Trophoblast cell (in vitro differentiated cells and primary cell): ENCODE results near the gene KIF20A.
"Not testable (repeated sequence)": the region's sequence is repeated elsewhere in the genome, so short reads cannot be mapped to it uniquely, and the experiment has no call there.

Source experiments
- DNase-seq, 2 donors: peaks; one replicate each; pipeline ENCODE4 v3.0.0-alpha.2; 2016
- H2AFZ ChIP-seq: 2 replicates; pipeline ENCODE4 v1.6.1; 2013; ENCODE audit warnings: low read length, moderate library complexity, mild to moderate bottlenecking; ENCODE audit not compliant: insufficient read depth, poor library complexity
- H2AK5ac ChIP-seq: 2 replicates; pipeline ENCODE4 v1.6.1; 2013; ENCODE audit warnings: mild to moderate bottlenecking, low read length
- H2BK120ac ChIP-seq: 2 replicates; pipeline ENCODE4 v1.6.1; 2013; ENCODE audit warnings: low read length, mild to moderate bottlenecking, moderate library complexity; ENCODE audit not compliant: insufficient read depth, poor library complexity
- H2BK12ac ChIP-seq: 2 replicates; pipeline ENCODE4 v1.6.1; 2013; ENCODE audit warnings: mild to moderate bottlenecking, low read length, moderate library complexity
- H2BK5ac ChIP-seq: 2 replicates; pipeline ENCODE4 v1.6.1; 2013; ENCODE audit warnings: low read length, low read depth, moderate library complexity, mild to moderate bottlenecking; ENCODE audit not compliant: poor library complexity
- H3K14ac ChIP-seq: 2 replicates; pipeline ENCODE4 v1.6.1; 2013; ENCODE audit warnings: mild to moderate bottlenecking, low read length
- H3K18ac ChIP-seq: 2 replicates; pipeline ENCODE4 v1.6.1; 2013; ENCODE audit warnings: mild to moderate bottlenecking, low read length
- H3K23ac ChIP-seq: 2 replicates; pipeline ENCODE4 v1.6.1; 2013; ENCODE audit warnings: low read length
- H3K27ac ChIP-seq: 2 replicates; pipeline ENCODE4 v1.5.1; 2013; ENCODE audit warnings: low read depth, mild to moderate bottlenecking, inconsistent platforms, low read length, moderate library complexity
- H3K27me3 ChIP-seq: 2 replicates; pipeline ENCODE4 v1.6.1; 2013; ENCODE audit warnings: inconsistent platforms, mild to moderate bottlenecking, low read length, moderate library complexity; ENCODE audit not compliant: insufficient read depth
- H3K36me3 ChIP-seq, 2 experiments: 1 replicate in 1 of 2; 2 replicates in 1 of 2; pipeline ENCODE4 v1.6.1; 2013; ENCODE audit warnings: low read length in 2 of 2, mild to moderate bottlenecking in 2 of 2, moderate library complexity in 1 of 2; ENCODE audit not compliant: insufficient read depth in 2 of 2, control insufficient read depth in 1 of 2
- H3K4ac ChIP-seq: 2 replicates; pipeline ENCODE4 v1.6.1; 2013; ENCODE audit warnings: low read depth, mild to moderate bottlenecking, low read length, moderate library complexity
- H3K4me1 ChIP-seq, 2 experiments: 1 replicate in 1 of 2; 2 replicates in 1 of 2; pipeline ENCODE4 v1.6.1; 2013; ENCODE audit warnings: low read length in 2 of 2, mild to moderate bottlenecking in 2 of 2, moderate library complexity in 1 of 2; ENCODE audit not compliant: insufficient read depth in 2 of 2, control insufficient read depth in 1 of 2
- H3K4me2 ChIP-seq: 2 replicates; pipeline ENCODE4 v1.6.1; 2013; ENCODE audit warnings: inconsistent platforms, mild to moderate bottlenecking, low read length, moderate library complexity
- H3K4me3 ChIP-seq: 2 replicates; pipeline ENCODE4 v1.5.1; 2013; ENCODE audit warnings: mild to moderate bottlenecking, low read depth, low read length, inconsistent platforms
- H3K79me1 ChIP-seq: one replicate; pipeline ENCODE4 v1.6.1; 2013; ENCODE audit warnings: low read length
- H3K79me2 ChIP-seq: 2 replicates; pipeline ENCODE4 v1.6.1; 2013; ENCODE audit warnings: low read length, mild to moderate bottlenecking; ENCODE audit not compliant: control insufficient read depth, insufficient read depth, poor library complexity
- H3K9ac ChIP-seq: 2 replicates; pipeline ENCODE4 v1.6.1; 2013; ENCODE audit warnings: mild to moderate bottlenecking, low read length
- H3K9me3 ChIP-seq: 2 replicates; pipeline ENCODE4 v1.6.1; 2013; ENCODE audit warnings: low read depth, mild to moderate bottlenecking, control low read depth, inconsistent platforms, low read length; ENCODE audit not compliant: insufficient read depth
- H4K12ac ChIP-seq: 2 replicates; pipeline ENCODE4 v1.6.1; 2013; ENCODE audit warnings: low read depth, mild to moderate bottlenecking, low read length, moderate library complexity
- H4K8ac ChIP-seq: 2 replicates; pipeline ENCODE4 v1.6.1; 2013; ENCODE audit warnings: low read depth, mild to moderate bottlenecking, low read length, moderate library complexity
- H4K91ac ChIP-seq: one replicate; pipeline ENCODE4 v1.6.1; 2013; ENCODE audit warnings: low read depth, mild to moderate bottlenecking, low read length, moderate library complexity
- WGBS: extraction: QIAGEN DNeasy Blood & Tissue Kit; methylation state at CpG from one replicate; pipeline ENCODE4 v1.1.7; 2013; ENCODE audit warnings: missing lambda C conversion rate; ENCODE audit not compliant: insufficient read length, insufficient coverage; ENCODE audit errors: extremely low coverage; 5-methylcytosine and 5-hydroxymethylcytosine counted together

KIF20A gene

GRCh38 chr5:138149530-138149929 is 29.4 kb upstream of the KIF20A start:
- Histone ChIP-seq H2BK120ac (no peak overlapping the region), H3K27me3 (no peaks in the 10 kb centered on the region), H2AFZ (no peak overlapping the region), H2AK5ac (no peak overlapping the region), H3K9me3 (no peaks in the 10 kb centered on the region), H3K18ac (no peak overlapping the region), H3K9ac (no peak overlapping the region), H4K12ac (no peak overlapping the region), H3K36me3 (no peaks in the 10 kb centered on the region), H2BK5ac (no peak overlapping the region), H3K4me1 (no peaks in the 10 kb centered on the region), H3K14ac (no peak overlapping the region), H3K4ac (no peak overlapping the region), H3K4me3 (no peak overlapping the region), H2BK12ac (no peak overlapping the region), H3K23ac (no peak overlapping the region), H4K8ac (no peak overlapping the region), H3K4me2 (no peak overlapping the region), H3K79me2 (no peaks in the 10 kb centered on the region), H3K79me1 (no peaks in the 10 kb centered on the region), H3K27ac (no peak overlapping the region), H4K91ac (no peak overlapping the region)
- WGBS = no CpG with 5 or more reads among the region's 3 CpGs
- DNase-seq = no peak

GRCh38 chr5:138155977-138156376 is 22.9 kb upstream of the KIF20A start:
- not testable (repeated sequence) for H3K23ac ChIP-seq, H2BK5ac ChIP-seq, H3K27me3 ChIP-seq, H3K9ac ChIP-seq, H4K8ac ChIP-seq, H3K27ac ChIP-seq, H3K9me3 ChIP-seq, H3K18ac ChIP-seq, H3K4me1 ChIP-seq, H4K91ac ChIP-seq, H2AK5ac ChIP-seq, H3K4me3 ChIP-seq, H3K4me2 ChIP-seq, H2BK120ac ChIP-seq, H2AFZ ChIP-seq, H3K79me1 ChIP-seq, H2BK12ac ChIP-seq, H3K4ac ChIP-seq, H3K79me2 ChIP-seq, H3K14ac ChIP-seq, H4K12ac ChIP-seq, DNase-seq
- no CpG with 5 or more reads among the region's 9 CpGs for WGBS
- H3K36me3 ChIP-seq = peaks cover 11 to 33% of the 10 kb centered on the region in 2 experiments

GRCh38 chr5:138157626-138158025 is 21.3 kb upstream of the KIF20A start:
- H3K27ac ChIP-seq = no peak overlapping the region
- no peak overlapping the region for H3K4me2 ChIP-seq
- H3K9ac ChIP-seq = no peak overlapping the region
- no peaks in the 10 kb centered on the region for H3K79me2 ChIP-seq
- H2AK5ac ChIP-seq = no peak overlapping the region
- no peaks in the 10 kb centered on the region for H3K9me3 ChIP-seq
- no peak overlapping the region for H4K91ac ChIP-seq
- H2AFZ ChIP-seq = no peak overlapping the region
- H3K36me3 ChIP-seq = peaks cover 17 to 49% of the 10 kb centered on the region in 2 experiments
- no peaks in the 10 kb centered on the region for H3K4me1 ChIP-seq
- no peak for DNase-seq
- H2BK5ac ChIP-seq = no peak overlapping the region
- no peak overlapping the region for H4K8ac ChIP-seq
- H2BK120ac ChIP-seq = no peak overlapping the region
- no CpG with 5 or more reads among the region's 1 CpG for WGBS
- H3K14ac ChIP-seq = no peak overlapping the region
- no peaks in the 10 kb centered on the region for H3K27me3 ChIP-seq
- H3K79me1 ChIP-seq = no peaks in the 10 kb centered on the region
- no peak overlapping the region for H4K12ac ChIP-seq
- no peak overlapping the region for H2BK12ac ChIP-seq
- H3K18ac ChIP-seq = no peak overlapping the region
- no peak overlapping the region for H3K4ac ChIP-seq
- H3K23ac ChIP-seq = no peak overlapping the region
- no peak overlapping the region for H3K4me3 ChIP-seq

DNA sequence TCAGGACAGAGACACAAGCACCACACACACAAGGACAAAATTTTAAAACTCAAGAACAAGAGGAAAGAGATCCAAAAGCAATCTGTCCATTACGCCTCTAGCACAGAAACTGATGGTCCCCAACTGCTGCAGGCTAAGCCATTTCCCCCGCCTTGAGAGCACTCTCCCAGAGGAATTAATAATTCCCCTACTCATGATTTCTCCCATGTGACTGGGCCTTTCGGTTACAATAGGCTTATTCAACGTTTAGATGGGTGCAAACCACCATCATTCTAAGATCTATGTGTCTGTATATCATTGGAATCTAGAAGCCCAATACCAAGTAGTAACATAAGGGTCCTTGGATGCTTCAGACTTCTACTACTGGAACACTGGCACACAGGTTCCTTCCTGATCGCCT is 19.2 kb upstream of the KIF20A start:
- H3K14ac ChIP-seq = no peak overlapping the region
- H4K91ac ChIP-seq = no peak overlapping the region
- no peak overlapping the region for H3K4me3 ChIP-seq
- H2BK5ac ChIP-seq = no peak overlapping the region
- H3K27ac ChIP-seq = no peak overlapping the region
- H3K9ac ChIP-seq = no peak overlapping the region
- H4K12ac ChIP-seq = no peak overlapping the region
- H3K27me3 ChIP-seq = no peaks in the 10 kb centered on the region
- no peak overlapping the region for H2AK5ac ChIP-seq
- no peak overlapping the region for H3K4ac ChIP-seq
- H3K79me1 ChIP-seq = no peaks in the 10 kb centered on the region
- H3K18ac ChIP-seq = no peak overlapping the region
- H4K8ac ChIP-seq = no peak overlapping the region
- H3K36me3 ChIP-seq = peaks cover 24 to 63% of the 10 kb centered on the region in 2 experiments
- no peak overlapping the region for H3K4me2 ChIP-seq
- no peaks in the 10 kb centered on the region for H3K4me1 ChIP-seq
- no peak for DNase-seq
- H3K79me2 ChIP-seq = no peaks in the 10 kb centered on the region
- no peak overlapping the region for H2BK120ac ChIP-seq
- no CpG with 5 or more reads among the region's 5 CpGs for WGBS
- no peak overlapping the region for H2BK12ac ChIP-seq
- H3K23ac ChIP-seq = no peak overlapping the region
- no peak overlapping the region for H2AFZ ChIP-seq
- no peaks in the 10 kb centered on the region for H3K9me3 ChIP-seq
